Measurements from ENCODE around the gene FAM181B. TPM values are rescaled to one million over a fixed set of nuclear protein-coding genes. Genes with fewer than 3 reads are reported as not detected.

The FAM181B gene, protein sequence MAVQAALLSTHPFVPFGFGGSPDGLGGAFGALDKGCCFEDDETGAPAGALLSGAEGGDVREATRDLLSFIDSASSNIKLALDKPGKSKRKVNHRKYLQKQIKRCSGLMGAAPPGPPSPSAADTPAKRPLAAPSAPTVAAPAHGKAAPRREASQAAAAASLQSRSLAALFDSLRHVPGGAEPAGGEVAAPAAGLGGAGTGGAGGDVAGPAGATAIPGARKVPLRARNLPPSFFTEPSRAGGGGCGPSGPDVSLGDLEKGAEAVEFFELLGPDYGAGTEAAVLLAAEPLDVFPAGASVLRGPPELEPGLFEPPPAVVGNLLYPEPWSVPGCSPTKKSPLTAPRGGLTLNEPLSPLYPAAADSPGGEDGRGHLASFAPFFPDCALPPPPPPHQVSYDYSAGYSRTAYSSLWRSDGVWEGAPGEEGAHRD
- 0.81 TPM for total RNA-seq

DNA sequence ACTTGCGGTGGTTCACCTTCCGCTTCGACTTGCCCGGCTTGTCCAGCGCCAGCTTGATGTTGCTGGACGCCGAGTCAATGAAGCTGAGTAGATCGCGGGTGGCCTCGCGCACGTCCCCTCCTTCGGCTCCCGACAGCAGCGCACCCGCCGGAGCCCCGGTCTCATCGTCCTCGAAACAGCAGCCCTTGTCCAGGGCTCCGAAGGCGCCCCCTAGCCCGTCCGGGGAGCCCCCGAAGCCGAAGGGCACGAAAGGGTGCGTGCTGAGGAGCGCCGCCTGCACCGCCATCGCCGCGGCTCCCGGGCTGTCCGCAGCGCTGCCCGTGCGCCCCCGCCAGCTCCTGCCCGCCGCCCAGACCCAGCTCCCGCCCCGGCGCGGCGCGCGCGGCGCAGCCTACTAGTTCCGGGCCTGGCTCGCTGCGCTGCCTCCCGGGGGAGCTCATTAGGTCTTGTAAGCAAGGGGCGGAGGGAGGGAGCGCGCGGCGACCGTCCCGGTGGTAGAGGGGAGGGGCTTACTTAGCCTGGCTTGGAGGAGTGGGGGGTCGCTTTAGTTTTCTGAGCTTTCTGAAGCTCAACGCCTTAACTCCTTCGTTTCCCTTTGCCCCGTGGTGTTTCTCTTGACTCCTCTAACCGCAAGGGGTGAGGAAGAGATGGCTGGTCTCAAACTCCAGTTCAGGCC, at the start of gene FAM181B:
FAM181B (minus strand) TSS at position 421 of the 676 bp plus-strand sequence; CDS start at position 286, 135 bp downstream.
- no peak for DNase-seq (ENCODE audit: low spot score)

DNA sequence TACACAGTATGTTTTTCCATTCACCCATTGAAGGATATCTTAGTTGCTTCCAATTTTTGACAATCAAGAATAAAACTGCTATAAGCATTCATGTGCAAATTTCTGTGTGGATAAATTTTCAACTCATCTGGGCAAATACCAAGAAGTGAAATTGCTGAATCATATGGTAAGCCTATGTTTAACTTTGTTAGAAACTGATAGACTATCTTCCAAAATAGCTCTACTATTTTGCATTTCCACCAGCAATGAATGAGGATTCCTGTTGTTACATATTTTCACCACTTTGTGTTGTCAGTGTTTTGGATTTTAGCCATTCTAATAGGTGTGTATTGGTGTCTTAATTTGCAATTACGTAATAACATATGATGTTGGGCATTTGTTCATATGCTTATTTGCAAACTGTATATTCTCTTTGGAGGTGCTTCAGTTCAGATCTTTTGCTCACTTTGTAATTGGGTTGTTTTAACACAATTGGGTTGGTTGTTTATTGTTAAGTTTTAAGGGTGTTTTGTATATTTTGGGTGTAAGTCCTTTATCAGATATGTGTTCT, 49.2 kb upstream of the FAM181B start:
- no peak for DNase-seq (ENCODE audit: low spot score)

DNA sequence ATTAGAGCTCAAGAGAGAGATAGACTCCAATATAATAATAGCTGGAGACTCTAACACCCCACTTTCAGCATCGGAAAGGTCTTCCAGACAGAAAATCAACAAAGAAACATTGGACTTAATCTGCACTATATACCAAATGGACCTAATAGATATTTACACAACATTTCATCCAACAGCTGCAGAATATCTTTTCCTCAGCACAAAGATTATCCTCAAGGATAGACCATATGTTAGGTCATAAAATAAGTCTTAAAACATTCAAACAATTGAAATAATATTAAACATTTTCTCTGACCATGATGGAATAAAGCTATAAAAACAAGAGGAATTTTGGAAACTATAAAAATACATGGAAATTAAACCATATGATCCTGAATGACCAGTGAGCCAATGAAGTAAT, 45.1 kb upstream of the FAM181B start:
- DNase-seq (ENCODE audit: low spot score): no peak

DNA sequence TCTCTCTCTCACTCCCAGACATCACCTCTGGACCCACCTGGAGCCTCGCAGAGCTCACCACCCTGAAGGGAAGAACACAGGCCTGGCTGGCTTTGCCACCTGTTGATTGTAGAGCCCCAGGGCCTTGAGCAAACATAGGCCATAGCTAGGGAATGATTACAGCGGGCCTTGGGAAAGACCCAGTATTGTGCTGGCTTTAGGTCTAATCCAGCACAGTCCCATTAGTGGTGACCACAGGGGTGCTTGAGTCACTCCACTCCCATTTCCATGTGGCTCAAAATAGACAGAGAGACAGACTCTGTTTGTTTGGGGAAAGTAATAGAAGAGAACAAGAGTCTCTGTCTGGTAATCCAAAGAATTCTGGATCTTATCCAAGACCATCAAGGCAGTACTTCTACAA, 42.7 kb upstream of the FAM181B start:
- DNase-seq (ENCODE audit: low spot score): no peak

DNA sequence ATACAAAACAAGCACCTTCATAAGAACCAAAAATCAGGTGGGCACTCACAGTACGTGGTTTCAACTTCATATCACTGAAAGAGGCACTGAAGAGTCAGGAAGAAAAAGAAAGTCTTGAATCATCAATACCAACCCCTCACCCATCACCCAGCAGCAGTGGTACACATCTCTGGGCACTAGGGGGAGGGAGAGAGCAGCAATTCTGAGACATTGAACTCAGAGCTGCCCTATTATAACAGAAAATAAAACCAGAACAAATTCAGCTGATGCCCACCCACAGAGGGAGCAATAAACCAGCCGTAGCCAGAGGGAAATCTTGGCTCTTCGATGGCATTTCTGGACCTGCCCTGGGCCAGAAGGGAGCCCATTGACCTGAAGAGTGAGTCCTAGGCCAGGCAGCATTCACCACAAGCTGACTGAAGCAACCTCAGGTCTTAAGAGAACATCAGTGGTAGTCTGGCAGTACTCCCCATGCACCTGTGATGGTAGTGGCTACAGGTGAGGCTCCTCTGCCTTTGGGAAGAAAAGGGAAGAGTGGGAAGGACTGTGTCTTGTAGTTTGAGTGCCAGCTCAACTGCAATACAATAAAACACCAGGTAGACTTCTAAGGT, 42.2 kb upstream of the FAM181B start:
- DNase-seq (ENCODE audit: low spot score): no peak

DNA sequence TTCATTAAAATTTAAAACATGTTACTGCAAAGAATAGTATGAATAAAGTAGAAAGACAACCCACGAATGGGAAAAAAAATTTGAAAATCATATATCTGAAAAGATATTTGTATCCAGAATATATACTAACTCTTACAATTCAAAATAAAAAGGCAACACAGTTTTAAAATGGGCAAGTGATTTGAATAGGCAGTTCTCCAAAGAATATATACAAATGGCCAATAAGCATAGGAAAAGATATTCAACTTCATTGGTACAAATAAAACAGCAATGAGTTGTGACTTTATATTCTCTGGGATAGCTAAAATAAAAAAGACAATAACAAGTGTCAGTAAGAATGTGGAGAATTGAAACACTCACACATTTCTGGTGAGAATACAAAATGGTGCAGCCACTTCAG, 41.6 kb upstream of the FAM181B start:
- no peak for DNase-seq (ENCODE audit: low spot score)

DNA sequence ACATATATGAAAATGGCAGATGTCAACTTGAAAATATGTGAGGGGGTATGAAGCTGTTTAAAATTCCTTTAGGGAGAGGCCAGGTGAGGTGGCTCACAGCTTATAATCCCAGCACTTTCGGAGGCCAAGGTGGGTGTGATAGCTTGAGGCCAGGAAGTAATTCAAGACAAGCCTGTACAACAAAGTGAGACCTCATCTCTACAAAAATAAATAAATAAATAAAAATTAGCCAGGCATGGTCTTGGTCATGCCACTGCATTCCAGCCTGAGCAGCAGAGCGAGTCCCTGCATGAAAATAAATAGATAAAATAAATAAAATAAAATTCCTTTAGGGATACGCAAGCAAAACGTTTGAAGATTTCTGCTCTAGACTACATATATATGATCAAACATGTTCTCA, 38.1 kb upstream of the FAM181B start:
- DNase-seq (ENCODE audit: low spot score): no peak

DNA sequence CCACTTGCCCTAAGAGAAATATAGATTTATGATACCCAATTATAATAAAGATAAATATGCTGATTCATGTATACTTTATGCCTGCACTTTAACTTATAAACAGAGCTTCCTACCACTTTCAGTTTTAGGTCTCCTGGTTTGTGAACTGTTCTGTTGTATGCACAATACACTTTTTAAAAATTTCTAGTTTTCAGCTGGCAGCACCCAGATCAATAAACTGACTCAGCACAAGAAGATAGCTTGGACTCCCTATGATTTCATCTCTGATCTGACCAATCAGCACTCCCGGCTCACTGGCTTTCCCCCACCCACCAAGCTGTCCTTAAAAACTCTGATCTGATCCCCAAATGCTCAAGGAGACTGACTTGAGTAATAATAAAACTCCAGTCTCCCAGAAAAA, 33.5 kb upstream of the FAM181B start:
- DNase-seq (ENCODE audit: low spot score): no peak

DNA sequence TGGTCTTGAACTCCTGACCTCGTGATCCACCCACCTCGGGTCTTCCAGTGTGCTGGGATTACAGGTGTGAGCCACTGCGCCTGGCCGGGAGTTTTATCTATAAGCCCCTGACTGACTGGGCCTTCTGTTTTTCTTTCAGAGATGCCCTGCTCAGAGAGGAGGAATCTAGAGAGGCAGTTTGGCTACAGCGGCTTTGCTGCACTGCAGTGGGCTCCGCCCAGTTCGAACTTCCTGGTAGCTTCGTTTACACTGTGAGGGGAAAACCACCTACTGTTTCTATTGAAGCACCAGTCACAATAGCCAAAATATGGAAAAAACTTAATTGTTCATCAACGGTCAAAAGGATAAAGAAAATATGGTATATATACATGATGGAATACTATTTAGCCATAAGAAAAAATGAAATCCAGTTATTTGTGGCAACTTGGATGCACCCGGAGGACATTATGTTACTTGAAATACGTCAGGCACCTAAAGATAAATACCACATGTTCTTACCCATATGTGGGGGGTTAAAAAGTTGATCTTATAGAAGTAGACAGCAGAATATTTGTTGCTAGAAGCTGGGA, 31.9 kb upstream of the FAM181B start:
- no peak for DNase-seq (ENCODE audit: low spot score)

DNA sequence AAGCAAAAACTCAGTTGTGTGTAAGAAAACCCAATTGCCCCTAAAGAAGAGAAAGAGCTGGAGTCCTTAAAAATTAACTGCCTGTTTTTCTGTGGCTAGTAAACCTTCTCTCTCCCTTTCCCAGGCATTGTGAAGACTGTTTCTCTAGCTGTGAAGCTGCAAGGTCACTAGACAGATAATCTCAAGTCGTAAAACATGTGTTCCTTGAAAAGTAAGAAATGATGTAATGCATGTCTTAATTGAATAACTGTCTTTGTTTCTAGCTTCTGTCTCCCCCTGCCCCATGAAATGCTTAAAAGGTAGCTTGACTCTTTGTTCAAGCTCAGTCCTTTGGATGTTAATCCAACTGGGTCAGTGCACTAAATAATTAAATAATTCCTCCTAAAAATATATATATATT, 29.5 kb upstream of the FAM181B start:
- DNase-seq (ENCODE audit: low spot score): no peak

DNA sequence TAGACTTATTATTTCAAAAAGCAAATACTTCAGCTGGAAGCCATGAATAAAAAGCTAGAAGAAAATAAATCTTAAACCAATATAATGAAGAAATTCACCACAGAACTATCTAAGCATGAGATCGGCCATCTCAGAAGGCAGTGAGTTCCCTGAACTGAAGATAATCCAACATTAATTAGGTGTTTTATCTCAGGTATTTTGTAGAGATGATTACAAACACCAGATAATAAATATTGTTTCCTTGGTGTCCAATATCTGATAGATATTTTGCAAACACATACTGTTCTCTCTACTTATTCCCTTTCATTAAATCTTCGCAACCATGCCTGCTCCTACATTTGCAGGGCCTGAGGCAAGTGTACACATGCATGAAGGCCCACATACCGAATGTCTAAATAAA, 26.0 kb upstream of the FAM181B start:
- no peak for DNase-seq (ENCODE audit: low spot score)

DNA sequence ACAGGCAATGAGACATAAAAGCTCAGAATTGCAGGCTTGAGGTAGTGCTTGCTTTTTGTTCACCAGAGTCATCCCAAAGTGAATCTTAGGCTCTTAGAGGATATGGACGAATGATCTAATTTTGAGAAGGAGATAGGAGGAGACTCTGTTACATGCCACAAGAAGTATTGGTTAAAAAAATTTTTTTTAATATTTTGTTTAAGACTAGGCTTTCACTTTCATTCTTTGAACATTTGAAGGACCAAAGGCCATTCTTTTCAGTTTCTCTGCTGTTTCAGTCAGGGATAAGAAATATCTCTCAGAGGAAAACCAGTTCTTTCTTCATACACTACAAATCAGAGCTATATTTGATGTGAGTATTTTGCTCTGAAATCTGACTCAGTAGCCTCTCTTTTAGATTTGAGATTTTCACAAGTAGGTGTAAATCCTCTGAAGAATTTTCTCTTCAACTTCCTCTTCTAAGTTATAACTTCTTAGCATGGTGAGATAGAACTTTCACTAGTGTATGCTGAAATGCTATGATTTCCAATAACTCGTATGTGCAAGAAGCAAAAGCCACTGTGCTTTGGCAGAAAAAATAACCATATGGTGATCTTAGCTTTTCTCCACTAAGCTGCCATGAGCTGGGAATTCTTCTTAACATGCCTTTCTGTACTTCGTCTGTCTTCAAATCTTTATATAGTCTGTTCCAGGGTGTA, 24.1 kb upstream of the FAM181B start:
- DNase-seq (ENCODE audit: low spot score): no peak

DNA sequence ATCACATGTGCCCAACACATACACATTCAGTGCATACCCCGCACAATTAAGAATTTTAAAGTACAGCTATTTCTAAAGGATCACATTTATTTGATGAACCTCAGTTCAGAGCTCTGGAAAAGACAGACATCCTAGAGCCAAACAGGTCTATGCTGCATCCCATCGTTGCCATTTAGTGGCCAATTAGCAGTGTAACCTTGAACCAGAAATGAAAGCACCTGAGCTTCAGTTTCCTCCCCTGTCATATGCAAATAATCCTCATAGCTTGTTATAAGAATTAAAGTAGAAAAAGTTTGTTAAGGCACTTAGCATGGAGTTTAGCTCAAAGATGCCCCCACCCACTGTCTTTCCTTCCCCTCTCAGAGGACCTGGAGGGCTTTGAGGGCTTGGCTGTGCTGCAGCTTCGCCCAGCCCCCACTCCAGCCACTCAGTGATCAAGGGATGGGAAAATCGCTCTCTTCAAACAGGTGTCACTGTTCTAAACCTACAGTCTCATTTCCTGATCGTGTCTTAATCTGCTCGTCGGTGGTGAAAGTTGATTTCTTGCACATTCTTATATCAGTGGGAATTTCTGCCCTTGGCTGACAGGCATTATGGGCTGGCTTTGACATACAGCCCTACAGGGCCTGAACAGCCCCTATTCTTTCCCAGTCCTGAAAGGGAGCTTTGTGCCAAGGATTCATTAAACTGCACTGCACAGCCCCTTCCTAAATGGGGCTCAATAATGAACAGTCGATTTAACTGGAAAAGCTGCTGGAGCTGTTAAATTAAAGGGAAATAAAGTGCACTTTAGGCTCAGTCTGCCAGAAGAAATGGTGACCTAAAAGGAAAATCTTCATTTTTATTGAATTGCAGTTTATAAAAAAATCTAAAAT, 23.3 kb upstream of the FAM181B start:
- DNase-seq (ENCODE audit: low spot score): no peak

DNA sequence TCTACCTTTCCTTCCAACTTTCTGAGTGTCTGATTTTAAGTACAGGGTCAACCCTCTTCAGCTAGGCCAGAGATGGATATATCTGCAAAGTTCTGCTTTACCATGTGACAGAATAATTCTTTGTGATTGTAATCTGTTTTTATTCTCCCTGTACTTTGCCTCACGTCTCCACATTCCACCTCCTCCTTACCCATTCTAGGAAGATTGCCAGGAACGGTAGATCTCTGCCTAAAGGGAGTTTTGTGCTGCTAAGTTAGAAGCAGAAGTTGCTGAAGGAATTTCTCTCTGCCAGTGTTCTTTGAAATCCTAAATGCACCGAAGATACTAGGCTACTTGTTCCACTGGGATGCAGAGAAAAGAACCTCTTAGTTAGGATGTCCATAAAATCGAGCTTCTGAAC, 20.7 kb upstream of the FAM181B start:
- DNase-seq (ENCODE audit: low spot score): no peak

DNA sequence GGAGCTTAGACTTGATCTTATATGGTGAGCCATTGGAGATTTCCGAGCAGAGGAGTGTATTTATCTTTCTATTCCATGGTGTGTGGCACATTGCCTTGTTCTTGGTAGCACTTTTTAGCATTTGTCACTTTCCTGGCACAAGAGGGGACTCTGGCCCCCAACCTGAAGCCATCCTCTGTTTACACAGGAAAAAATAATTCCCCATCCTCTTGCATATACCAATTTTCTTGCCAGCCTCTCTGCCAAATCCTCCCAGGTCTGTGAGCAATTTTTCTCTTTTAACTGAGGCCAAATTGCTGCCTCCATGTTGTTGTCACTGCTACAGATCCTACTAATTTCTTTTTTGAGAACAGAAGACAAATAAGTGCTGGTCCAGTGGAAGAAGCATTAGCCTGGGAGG, 20.3 kb upstream of the FAM181B start:
- no peak for DNase-seq (ENCODE audit: low spot score)

DNA sequence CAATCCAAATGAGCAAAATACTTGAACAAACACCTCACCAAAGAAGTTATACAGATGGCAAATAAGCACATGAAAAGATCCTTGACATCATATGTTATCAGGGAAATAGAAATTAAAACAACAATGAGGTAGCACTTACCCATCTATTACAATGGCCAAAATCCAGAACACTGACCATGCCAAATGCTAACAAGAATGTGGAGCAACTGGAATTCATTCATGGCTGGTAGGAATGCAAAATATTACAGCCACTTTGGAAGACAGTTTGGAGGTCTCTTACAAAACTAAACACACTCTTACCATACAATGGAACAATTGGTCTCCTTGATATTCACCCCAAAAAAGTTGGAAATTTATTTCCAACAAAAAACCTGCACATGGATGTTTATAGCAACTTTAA, 19.1 kb upstream of the FAM181B start:
- no peak for DNase-seq (ENCODE audit: low spot score)

DNA sequence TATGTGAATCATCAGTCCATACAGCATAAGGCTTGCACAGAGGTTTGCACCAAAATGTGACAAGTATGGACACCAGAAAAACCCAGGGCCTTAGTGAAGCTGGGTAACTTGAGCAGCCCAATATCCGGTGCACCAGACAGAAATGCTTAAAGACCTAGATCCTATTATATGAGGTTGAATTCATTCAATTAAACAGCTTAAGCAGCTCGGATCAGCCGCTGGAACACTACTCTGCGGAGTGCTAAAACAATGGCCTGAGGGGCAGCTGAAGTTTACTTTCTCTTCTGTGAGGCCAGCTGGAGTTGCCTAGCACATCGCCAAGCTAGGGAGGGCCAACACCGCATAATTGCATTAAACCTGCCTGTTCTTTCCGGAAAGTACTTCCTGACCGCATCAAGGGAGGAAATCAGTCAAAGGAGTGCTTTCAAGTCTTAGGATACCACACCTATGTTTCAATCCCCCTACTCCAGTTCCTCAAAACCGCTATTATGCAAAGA, 17.0 kb upstream of the FAM181B start:
- no peak for DNase-seq (ENCODE audit: low spot score)

DNA sequence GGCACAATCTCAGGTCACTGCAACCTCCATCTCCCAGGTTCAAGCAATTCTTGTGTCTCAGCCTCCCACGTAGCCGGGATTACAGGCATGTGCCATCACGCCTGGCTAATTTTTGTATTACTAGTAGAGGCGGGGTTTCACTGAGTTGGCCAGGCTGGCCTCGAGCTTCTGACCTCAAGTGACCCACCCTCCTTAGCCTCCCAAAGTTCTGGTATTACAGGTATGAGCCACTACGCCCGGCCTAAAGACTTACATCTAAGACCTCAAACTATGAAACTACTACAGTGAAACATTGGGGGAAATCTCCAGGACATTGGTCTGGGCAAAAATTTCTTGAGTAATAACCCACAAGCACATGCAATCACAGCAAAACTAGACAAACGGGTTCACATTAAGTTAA, 13.8 kb upstream of the FAM181B start:
- no peak for DNase-seq (ENCODE audit: low spot score)

DNA sequence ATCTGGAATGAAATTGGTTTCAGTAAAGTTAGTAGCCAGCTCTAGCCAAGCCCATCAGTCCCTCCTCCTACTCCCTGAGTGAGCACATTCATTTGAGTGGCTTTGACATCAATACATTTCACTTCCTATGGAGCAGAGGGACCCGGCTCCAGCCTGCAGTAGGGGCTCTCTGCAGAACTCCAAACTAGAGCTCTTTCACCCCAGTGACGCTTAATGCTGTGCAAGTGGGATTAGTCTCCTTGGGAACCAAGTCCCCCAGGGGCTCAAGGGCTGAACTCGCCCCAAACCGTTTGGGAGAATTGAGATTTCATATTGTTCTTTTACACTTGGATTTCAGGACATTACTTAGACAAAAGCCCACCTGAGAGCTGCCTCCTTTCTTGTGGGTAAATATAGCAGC, 4.4 kb upstream of the FAM181B start:
- DNase-seq (ENCODE audit: low spot score): no peak

DNA sequence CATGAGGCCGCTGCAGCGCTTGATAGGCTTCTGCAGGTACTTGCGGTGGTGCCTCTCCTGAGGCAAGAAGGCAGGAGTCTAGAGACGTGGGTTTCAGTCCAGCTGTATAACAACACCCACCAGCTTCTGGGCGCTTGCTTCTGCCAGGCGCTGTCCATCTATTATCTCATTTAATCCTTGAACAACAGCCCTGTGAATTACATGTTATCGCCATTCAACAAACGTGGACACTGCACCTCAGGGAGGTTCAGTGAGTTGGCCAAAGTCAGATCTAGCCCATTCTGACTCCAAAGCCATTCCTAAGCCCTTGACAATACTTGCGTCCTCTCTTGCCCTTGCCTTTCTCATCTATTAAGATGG, 436 bp upstream of the FAM181B start:
- no peak for DNase-seq (ENCODE audit: low spot score)

Data from mucosa of gallbladder (tissue), 1 donor.